Hematopoietic multipotent progenitor cell treated with erythropoietin and hydrocortisone succinate and interleukin-3 and kit ligand, for 4 days (in vitro differentiated cells): Measurements from ENCODE around the gene DDX3X.
"Not testable (repeated sequence)": the region's sequence is repeated elsewhere in the genome, so short reads cannot be mapped to it uniquely, and the experiment has no call there.

Experiments used
- DNase-seq: peaks from one replicate; pipeline ENCODE4 v3.0.0-alpha.2; 2015

The DDX3X gene

DNA sequence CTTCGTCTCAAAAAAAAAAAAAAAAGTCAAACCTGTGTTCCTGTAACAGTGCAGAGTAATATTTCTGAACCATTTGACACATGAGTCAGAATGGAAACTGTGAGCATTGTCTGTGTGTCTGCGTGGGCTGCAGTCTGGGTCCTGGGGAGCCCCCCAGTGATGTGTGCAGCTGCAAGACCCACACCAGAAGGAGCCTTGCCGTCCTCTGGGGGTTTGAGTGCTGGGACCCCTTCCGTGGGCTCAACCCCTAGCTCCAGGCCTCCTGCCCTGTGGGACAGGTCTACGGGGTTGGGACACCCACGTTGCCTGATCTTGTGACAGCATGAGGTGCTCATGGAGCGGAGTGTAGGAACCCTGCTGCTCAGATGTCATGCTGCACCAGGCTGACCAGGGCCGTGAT lies 43.7 kb downstream of the DDX3X start:
- no peak for DNase-seq

DNA sequence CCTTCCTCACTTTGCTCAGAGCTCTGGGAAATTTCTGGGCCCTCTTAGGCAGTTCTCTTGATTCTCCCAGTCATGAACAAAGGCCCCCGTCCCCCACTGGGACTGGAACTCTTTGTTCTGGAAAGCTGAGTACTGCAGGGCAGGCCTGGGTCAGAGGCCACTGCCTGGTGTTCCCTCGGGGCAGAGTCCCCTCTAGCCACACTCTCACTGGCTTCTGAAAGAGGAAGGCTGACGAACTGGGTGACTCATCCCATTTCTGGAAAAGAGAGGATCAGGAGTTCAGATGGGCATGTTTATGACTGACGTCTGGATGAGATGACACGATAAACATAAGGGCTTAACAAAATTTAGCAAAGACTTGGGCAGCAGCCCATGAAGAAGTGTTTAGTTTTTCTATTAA lies 47.7 kb downstream of the DDX3X start:
- DNase-seq = no peak

DNA sequence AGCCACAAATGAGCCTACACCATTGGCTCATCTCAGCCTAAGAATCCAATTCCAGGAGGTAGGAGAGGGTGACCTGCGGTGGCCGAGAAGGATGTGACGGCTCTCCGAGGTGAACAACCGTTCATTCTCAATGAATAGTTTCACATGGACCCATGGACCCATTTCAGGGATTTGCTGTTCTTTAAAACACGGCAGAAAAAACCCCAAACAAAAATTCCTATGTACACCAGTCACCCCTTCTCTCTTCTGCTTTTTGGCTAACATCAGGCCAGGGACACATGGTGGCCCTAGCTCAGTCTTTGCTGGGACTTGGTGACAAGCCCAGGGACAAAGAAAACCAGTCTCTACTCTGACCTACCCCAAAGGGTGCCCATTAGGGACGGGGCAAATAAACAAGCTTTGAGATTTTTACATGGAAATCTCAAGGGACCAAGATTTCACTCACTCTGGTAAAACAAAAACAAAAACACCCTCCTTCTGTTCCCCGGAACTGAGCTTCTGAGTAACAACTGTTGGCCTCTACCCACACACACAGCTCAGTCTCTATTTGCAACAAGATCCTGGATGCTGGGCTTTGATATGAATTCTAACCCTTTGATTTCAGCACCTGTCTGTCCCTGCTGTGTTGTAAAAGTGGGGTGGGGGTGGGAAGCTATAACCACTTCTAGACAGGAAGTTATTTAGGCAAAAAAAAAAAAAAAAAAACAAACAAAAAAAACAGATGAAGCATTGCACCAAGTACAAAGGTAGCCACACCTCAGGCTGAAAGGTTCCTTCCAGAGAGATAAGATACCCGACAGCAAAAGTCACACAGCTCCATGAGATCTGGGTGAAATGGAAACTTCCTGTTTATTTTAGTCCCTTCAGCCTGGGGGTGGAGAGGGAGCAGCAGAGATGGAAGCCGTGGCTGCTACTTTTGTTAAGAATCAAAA lies 49.0 kb downstream of the DDX3X start:
- peak; percentile 15 for DNase-seq

DNA sequence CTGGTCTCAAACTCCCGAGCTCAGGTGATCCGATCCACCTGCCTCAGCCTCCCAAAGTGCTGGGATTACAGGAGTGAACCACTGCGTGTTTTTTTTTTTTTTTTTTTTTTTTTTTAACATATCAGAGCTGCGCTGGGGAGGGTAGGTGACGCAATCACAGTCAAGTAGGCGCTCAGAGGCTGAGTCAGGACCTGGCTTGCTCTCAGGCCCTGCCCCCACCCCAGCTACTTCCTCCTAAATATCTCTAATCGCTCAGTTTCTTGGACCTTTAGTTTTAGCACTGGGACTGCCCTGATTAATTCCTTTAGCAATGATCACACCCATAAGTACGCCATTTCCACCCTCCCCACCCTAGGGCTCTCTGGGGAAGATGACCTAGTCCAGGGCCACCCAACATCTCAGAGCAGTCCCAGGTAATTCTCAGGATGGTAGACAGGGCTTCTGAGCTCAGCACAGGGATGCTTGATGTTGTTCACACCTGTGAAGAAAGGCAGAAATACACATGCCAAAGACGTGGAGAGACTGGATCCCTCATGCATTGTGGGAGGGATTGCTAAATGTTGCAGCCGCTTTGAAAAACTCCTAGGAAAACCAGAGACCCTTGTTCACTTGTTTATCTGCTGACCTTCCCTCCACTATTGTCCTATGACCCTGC lies 50.2 kb downstream of the DDX3X start:
- DNase-seq = peak; percentile 81

DNA sequence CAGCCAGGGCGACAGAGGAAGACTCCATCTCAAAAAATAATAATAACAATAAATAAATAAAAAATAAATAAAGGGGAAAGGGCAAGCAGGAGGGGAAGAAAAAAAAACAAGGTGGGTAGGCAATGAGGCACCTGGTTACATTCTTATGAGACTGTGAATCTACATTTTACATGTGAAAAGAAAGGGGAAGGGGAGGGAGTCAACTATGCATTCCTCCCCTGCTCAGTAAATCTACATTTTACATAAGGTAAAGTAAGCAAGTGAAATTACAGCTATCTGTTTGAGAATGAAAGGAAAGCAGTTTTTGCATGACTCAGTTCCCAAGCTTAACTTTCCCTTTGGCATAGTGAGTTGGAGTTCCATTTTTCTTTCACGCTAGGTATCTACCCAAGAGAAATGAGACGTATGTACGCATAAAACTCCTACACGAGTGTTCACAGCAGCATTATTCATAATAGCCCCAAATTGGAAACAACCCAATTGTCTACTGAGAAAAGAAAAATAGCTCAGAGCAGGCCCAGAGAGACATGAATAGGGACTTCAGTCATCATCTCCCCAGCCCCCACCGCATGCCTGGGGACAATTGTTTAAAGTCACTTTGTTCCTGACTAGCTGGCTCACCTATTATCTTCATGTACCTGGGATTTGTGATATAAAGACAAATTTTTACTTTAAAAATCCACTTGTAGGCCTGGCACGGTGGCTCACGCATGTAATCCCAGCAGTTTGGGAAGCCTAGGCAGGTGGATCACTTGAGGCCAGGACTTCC lies 52.4 kb downstream of the DDX3X start:
- no peak for DNase-seq

DNA sequence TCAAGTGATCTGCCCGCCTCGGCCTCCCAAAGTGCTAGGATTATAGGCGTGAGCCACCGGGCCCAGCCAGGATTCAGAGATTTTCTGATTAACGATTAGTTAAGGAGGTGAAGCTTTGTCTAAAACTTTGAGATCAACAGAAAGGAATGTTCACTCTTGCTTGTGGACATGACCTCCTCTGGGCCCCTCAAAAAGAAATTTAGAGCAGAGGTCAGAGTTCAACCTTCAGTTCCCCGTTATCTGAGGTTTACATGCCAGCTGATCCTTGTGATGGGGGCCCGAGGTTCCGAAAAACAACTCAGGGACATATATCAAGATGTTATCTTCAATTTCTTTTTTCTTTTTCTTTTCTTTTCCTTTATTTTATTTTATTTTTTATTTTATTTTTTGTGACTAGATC lies 54.6 kb downstream of the DDX3X start:
- no peak for DNase-seq

DNA sequence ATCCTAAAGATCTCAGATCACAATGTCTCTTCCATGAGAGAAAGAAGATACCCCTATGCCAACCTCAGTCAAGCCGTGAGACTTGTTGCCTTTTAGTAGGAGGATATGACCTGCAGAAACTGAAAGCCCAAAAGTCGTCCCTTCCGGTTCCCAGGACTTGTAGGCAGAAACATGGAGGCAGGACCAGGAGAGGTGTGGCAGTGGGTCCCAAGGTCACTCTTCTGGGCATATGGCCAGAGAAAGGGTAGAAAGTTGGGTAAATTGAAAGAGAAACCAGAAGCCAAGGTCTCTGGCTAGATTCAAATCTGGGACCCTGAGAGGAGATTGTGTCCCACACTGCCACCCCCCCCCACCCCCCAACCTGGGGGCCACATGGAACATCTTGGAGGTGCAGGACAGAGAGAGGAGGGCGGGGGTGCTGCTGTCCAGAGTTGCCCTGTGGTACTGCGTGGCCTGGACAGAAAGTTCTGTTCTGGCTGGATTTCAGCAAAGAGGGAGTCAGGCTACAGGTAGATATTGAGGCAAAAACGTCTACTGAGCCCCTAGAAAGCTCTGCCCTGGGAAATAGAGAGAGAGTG lies 55.4 kb downstream of the DDX3X start:
- no peak for DNase-seq

DNA sequence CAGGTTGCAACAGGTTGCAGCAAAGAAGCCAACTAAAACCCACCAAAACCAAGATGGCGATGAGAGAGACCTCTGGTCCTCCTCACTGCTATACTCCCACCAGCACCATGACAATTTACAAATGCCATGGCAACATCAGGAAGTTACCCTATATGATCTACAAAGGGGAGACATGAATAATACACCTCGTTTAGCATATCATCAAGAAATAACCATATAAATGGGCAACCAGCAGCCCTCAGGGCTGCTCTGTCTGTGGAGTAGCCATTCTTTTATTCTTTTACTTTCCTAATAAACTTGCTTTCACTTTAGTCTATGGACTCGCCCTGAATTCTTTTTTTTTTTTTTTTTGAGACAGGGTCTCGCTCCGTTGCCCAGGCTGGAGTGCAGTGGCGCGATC lies 56.6 kb downstream of the DDX3X start:
- not testable (repeated sequence) for DNase-seq

DNA sequence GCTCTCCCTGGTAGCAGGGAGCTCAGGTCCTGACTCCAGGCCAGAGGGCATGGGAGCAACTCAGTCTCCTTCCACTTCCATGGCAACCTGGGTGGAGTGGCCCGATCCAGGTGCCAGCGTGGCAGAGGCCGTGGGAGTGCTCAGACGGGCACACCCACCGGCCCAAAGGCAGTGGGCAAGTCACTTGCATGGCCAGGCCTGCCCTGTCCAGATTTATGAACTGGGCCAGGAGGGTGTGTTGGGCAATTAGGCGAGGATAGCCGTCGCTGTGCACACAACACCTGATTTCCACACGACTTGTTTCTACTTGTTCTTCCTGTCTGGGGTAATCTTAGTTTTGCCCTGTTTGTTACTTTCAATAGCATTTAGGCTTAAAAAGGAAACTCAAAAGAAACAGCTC lies 57.6 kb downstream of the DDX3X start:
- no peak for DNase-seq

DNA sequence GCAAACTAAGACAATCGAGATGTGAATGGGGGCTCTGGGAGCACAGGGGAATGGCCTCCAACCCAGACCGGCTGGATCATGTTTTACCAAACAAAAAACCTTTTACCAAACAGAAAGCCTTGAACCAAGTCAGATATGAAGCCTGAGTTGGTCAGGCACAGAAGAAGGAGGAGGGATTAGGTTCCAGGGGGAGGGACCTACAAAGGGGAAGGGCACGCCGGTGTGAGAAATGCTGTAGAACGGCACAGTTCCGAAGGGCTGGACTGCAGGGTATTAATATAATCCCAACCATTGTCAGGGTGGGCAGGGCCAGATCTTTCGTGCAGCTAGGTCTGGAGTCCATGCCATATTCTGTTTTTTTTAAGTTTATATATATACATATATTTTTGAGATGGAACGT lies 60.3 kb downstream of the DDX3X start:
- DNase-seq = no peak

DNA sequence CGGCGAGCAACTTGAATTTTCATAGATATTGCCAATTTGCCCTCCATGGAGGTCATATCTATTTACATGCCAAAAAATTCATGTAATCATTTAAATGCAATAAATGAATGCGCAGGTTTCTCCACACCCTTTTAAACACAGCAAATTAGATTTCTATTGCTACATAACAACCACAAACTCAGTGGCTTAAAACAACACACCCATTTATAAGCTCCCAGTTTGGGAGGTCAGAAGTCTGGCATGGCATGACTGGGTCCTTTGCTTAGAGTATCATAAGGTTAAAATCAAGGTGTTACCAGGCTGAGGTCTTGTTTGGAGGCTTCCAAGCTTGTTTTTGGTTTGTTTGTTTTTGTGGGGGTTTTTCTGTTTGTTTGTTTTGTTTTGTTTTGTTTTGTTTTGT lies 63.3 kb downstream of the DDX3X start:
- DNase-seq = no peak

DNA sequence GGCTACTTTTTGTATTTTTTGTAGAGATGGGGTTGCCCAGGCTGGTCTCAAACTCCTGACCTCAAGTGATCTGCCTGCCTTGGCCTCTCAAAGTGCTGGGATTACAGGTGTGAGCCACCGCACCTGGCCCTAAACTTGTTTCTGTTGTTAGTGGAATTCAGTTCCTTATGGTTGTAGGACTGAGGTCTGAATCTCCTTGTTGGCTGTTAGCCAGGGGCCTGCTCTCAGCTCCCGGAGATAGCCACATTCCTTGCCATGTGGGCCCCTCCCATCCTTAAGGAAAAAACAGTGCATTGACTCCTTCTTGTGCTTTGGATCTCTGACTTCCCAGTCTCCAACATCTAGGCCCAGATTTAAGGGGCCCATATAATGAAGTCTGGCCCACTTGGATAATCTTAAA lies 63.8 kb downstream of the DDX3X start:
- no peak for DNase-seq

DNA sequence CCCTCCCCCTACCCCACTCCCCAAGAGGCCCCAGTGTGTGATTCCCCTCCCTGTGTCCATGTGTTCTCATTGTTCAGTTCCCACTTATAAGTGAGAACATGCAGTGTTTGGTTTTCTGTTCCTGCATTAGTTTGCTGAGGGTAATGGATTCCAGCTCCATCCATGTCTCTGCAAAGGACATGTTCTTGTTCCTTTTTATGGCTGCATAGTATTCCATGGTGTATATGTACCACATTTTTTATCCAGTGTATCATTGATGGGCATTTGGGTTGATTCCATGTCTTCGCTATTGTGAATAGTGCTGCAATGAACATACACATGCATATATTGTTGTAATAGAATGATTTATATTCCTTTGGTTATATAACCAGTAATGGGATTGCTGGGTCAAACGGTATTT lies 68.6 kb downstream of the DDX3X start:
- not testable (repeated sequence) for DNase-seq

DNA sequence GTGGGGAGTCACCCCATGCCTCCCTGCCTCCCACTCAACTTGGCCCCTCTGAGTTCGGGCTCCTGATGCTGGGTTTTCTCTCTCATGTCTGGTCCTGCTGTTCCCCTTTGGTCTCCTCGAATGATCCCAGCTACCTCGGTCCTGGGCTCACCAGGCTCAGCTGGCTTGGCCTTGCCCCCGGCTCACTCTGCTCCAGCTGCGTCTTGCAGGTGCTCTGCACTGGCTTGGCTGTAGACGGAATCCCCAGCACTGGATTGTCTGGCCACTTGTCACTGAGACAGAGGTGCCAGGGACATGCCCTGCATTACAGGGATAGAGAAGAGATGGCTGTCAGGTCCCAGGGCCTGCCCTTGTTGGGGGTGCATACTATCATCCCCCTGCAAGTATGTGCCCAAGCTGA lies 71.6 kb downstream of the DDX3X start:
- no peak for DNase-seq

DNA sequence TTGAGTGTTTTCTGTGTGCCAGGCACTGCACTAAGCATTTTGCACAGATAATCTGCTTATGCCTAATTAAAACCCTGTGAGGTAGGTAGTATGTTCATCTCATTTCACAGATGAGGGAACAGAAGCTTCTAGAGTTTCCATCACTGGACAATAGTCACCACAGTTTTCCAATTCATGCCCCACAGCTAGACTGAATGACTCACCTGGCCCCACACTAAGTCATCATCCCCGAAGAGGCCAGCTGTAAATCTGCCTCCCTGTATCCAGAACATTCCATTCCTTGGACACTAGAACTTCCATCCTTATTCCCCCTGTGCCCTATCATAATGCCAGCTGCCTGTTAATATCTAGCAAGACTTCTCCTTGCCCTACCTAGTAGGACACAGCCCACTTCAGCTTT lies 72.2 kb downstream of the DDX3X start:
- no peak for DNase-seq

DNA sequence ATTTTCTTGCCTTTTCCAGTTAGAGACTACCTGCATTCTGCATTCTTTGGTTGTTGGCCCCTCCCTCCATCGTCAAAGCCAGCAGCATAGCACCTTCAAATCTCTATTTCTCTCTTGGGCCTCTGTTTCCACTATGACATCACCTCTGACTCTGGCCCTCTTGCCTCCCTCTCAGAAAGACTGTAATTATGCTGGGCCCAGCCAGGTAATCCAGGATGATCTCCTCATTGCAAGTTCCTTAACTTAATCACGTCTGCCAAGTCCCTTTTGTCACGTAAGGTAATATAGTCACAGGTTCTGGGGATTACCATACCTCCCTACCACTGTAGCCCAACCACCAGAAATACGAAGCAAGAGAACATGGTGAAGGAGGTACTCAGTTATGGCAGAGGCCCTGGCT lies 73.9 kb downstream of the DDX3X start:
- no peak for DNase-seq

DNA sequence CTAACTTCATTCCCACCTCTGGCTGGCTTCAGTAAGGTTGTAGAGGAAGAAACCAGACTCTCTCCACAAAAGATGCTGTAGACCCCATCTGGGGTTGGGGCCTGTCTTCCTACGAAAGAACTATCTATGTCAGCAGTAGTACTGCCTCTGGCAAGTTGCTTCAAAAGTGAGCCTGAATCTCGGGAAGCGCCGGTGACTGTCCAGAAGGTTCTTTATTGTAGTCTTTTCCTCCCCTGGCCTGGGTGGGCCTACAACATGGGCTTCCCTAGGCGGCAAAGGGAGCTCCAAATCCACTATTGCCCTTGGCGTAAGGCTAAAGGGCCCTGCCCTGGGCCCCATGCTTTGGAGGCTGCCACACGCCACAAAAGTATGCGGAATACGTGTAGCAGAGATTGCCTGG lies 74.6 kb downstream of the DDX3X start:
- no peak for DNase-seq

DNA sequence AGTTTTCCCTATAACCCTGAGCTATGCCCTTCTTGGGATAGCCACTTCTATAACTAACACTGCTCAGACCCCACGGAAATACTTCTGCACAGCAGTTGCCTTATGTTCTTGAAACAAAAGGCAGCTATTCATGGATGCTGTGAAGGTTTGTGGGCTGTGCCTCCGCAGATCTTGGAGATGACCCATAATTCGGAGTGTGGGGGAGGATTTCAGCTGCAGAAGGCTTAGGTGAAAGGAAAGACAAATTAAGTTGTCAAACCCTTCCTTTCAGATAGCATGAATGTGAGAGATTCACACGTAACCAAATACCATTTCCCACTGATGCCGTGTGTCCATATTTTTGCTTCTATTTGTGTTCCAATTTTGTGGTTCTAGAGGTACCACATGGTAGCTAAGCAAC lies 75.0 kb downstream of the DDX3X start:
- DNase-seq = no peak

DNA sequence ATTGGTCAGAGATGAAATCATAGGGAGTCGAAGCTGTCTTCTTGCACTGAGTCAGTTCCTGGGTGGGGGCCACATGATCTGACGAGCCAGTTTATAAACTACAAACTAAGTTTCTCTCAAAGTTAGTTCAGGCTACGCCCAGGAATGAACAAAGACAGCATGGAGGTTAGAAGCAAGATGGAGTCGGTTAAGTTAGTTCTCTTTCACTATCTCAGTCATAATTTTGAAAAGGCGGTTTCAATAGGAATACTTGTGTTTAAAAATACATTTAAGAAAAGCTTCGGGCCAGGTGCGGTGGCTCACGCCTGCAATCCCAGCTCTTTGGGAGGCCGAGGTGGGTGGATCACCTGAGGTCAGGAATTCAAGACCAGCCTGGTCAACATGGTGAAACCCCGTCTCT lies 77.3 kb downstream of the DDX3X start:
- not testable (repeated sequence) for DNase-seq

DNA sequence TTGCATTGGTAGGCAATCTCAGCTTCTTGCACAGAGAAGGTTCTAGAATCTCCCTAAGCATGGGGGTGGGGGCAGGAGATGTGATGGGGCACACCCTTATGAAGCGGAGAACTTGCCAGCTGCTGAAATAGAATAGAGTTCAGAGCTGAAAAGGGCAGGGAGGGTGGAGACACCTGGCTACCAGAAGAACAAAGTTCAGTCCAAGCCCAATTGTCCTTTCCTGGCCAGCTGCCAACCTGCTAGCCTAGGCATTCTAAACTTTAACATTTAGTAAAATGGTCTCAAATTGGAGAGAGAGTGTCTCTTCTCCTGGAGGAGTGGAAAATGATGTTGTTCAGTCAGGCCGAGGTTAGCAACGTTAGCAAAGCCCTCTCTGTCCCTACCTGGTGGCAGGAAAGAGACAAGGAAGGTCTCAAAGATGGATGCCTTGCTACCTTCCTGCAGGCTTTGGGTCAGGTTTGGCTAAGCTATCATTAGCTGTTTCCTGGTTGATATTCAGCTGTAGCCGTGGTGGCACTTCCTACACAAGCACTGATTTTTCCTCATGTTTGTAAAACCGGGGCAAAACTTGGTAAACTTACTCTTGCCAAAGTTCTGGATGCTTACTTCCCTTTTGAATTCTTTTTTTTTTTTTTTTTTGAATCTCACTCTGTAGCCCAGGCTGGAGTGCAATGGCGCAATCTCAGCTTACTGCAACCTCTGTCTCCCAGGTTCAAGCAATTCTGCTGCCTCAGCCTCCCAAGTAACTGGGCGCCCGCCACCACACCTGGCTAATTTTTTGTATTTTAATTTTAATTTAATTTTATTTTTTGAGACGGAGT lies 78.5 kb downstream of the DDX3X start:
- DNase-seq = no peak
